ENCODE data around the gene CSAD. TPM values are rescaled to one million over a fixed set of nuclear protein-coding genes. Genes with fewer than 3 reads are reported as not detected.

The CSAD gene
- total and polyA plus RNA-seq, 2 experiments from 2014 or later, result 3.2 to 7.1 TPM

DNA sequence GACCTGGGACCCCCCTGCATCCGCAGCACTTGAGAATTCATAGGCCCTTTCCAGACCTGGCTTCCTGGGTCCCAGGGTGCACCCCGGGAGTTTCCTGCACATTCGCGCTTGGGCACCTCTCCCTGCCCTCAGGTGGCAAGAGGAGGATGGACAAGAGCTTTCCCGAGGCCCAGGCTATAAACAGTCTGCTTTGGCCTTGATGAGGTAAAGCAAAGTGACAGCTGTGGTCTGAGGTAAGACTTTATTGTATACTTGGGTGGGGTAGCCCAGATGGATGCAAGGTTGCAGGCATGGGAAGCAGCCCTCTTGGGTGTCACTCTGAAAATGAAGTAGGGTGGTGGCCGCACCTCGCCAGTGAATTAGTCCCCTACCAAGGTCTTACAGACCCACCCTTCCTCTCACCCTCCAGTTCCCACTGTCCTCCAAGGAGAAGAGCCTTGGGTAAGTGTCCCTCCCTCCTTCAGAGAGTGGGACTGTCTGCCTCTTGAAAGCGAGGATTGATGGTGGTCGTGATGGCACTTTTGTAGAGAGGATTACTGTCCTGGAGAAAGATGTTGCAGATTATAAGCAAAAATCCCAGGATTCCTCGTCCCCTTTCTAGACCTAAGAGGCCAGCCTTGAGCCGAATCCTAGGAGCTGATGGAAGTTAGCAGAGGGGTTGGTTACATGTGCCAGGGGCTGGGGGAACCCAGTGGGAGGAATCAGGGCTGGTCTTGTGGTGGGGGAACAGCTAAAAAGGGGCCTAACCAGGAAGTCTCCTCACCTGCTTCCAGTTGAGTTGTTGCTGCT lies 10.6 kb upstream of the CSAD start:
- no peaks in the 10 kb centered on the region; the same call in 1 of the 3 replicates for H3K9me3 Mint-ChIP-seq
- peaks cover 31% of the 10 kb centered on the region for H3K4me1 Mint-ChIP-seq
- Histone ChIP-seq H2AFZ (no peak overlapping the region), H3K9me2 (ENCODE audit: insufficient read depth) (no peaks in the 10 kb centered on the region), H3K27me3 (ENCODE audit: insufficient read depth) (peaks cover 39% of the 10 kb centered on the region), H4K20me1 (replicated peaks; ENCODE audit: insufficient read depth) (peaks cover 14% of the 10 kb centered on the region), H3F3A (replicated peaks; ENCODE audit: low read depth) (no peaks in the 10 kb centered on the region), H3K79me2 (replicated peaks; ENCODE audit: insufficient read depth) (no peaks in the 10 kb centered on the region), H3K4me3 (no peak overlapping the region), H3K4me2 (no peak overlapping the region), H3K4me1 (ENCODE audit: insufficient read depth) (peaks cover 12% of the 10 kb centered on the region; the same call in 1 of the 2 replicates), H3K36me3 (ENCODE audit: insufficient read depth) (peaks cover 7% of the 10 kb centered on the region), H3K27ac (ENCODE audit: low read depth) (no peak overlapping the region)
- ATAC-seq (no peak), DNase-seq (ENCODE audit: low spot score) (no peak)
- H3K27ac Mint-ChIP-seq, result no peak overlapping the region
- H3K27me3 Mint-ChIP-seq (ENCODE audit: insufficient read depth, low read depth, poor library complexity), result peaks cover 23% of the 10 kb centered on the region
- TF ChIP-seq EZH2 (IDR thresholded peaks at IDR 0.05; ENCODE audit: low read depth, unreplicated experiment) (no peak), POLR2AphosphoS5 (IDR thresholded peaks at IDR 0.05; ENCODE audit: low read depth) (no peak), EZH2phosphoT487 (IDR thresholded peaks at IDR 0.05; ENCODE audit: unreplicated experiment) (no peak), ZNF114 (CRISPR knock-in tag; IDR thresholded peaks at IDR 0.05) (no peak), NANOG (IDR thresholded peaks at IDR 0.05; ENCODE audit: borderline replicate concordance) (no peak), STAT1 (IDR thresholded peaks at IDR 0.05; ENCODE audit: unreplicated experiment) (no peak)
- TF ChIP-seq, protein P1, sequence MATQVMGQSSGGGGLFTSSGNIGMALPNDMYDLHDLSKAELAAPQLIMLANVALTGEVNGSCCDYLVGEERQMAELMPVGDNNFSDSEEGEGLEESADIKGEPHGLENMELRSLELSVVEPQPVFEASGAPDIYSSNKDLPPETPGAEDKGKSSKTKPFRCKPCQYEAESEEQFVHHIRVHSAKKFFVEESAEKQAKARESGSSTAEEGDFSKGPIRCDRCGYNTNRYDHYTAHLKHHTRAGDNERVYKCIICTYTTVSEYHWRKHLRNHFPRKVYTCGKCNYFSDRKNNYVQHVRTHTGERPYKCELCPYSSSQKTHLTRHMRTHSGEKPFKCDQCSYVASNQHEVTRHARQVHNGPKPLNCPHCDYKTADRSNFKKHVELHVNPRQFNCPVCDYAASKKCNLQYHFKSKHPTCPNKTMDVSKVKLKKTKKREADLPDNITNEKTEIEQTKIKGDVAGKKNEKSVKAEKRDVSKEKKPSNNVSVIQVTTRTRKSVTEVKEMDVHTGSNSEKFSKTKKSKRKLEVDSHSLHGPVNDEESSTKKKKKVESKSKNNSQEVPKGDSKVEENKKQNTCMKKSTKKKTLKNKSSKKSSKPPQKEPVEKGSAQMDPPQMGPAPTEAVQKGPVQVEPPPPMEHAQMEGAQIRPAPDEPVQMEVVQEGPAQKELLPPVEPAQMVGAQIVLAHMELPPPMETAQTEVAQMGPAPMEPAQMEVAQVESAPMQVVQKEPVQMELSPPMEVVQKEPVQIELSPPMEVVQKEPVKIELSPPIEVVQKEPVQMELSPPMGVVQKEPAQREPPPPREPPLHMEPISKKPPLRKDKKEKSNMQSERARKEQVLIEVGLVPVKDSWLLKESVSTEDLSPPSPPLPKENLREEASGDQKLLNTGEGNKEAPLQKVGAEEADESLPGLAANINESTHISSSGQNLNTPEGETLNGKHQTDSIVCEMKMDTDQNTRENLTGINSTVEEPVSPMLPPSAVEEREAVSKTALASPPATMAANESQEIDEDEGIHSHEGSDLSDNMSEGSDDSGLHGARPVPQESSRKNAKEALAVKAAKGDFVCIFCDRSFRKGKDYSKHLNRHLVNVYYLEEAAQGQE (IDR thresholded peaks at IDR 0.05; ENCODE audit: unreplicated experiment), result no peak
- TF ChIP-seq, protein P2, sequence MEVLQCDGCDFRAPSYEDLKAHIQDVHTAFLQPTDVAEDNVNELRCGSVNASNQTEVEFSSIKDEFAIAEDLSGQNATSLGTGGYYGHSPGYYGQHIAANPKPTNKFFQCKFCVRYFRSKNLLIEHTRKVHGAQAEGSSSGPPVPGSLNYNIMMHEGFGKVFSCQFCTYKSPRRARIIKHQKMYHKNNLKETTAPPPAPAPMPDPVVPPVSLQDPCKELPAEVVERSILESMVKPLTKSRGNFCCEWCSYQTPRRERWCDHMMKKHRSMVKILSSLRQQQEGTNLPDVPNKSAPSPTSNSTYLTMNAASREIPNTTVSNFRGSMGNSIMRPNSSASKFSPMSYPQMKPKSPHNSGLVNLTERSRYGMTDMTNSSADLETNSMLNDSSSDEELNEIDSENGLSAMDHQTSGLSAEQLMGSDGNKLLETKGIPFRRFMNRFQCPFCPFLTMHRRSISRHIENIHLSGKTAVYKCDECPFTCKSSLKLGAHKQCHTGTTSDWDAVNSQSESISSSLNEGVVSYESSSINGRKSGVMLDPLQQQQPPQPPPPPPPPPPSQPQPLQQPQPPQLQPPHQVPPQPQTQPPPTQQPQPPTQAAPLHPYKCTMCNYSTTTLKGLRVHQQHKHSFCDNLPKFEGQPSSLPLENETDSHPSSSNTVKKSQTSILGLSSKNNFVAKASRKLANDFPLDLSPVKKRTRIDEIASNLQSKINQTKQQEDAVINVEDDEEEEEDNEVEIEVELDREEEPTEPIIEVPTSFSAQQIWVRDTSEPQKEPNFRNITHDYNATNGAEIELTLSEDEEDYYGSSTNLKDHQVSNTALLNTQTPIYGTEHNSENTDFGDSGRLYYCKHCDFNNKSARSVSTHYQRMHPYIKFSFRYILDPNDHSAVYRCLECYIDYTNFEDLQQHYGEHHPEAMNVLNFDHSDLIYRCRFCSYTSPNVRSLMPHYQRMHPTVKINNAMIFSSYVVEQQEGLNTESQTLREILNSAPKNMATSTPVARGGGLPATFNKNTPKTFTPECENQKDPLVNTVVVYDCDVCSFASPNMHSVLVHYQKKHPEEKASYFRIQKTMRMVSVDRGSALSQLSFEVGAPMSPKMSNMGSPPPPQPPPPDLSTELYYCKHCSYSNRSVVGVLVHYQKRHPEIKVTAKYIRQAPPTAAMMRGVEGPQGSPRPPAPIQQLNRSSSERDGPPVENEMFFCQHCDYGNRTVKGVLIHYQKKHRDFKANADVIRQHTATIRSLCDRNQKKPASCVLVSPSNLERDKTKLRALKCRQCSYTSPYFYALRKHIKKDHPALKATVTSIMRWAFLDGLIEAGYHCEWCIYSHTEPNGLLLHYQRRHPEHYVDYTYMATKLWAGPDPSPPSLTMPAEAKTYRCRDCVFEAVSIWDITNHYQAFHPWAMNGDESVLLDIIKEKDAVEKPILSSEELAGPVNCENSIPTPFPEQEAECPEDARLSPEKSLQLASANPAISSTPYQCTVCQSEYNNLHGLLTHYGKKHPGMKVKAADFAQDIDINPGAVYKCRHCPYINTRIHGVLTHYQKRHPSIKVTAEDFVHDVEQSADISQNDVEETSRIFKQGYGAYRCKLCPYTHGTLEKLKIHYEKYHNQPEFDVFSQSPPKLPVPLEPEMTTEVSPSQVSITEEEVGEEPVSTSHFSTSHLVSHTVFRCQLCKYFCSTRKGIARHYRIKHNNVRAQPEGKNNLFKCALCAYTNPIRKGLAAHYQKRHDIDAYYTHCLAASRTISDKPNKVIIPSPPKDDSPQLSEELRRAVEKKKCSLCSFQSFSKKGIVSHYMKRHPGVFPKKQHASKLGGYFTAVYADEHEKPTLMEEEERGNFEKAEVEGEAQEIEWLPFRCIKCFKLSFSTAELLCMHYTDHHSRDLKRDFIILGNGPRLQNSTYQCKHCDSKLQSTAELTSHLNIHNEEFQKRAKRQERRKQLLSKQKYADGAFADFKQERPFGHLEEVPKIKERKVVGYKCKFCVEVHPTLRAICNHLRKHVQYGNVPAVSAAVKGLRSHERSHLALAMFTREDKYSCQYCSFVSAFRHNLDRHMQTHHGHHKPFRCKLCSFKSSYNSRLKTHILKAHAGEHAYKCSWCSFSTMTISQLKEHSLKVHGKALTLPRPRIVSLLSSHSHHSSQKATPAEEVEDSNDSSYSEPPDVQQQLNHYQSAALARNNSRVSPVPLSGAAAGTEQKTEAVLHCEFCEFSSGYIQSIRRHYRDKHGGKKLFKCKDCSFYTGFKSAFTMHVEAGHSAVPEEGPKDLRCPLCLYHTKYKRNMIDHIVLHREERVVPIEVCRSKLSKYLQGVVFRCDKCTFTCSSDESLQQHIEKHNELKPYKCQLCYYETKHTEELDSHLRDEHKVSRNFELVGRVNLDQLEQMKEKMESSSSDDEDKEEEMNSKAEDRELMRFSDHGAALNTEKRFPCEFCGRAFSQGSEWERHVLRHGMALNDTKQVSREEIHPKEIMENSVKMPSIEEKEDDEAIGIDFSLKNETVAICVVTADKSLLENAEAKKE (CRISPR knock-in tag; IDR thresholded peaks at IDR 0.05), result no peak
- H3K36me3 Mint-ChIP-seq (ENCODE audit: low read depth), result peaks cover 29% of the 10 kb centered on the region
- no peak overlapping the region for H3K4me3 Mint-ChIP-seq
